COR-L47 (cell line): ENCODE measurements around the gene TOMM34.

Source experiments
- DNase-seq: peaks from one replicate; lab custom pipeline; 2025; lab: John Stamatoyannopoulos, UW

The TOMM34 gene

DNA sequence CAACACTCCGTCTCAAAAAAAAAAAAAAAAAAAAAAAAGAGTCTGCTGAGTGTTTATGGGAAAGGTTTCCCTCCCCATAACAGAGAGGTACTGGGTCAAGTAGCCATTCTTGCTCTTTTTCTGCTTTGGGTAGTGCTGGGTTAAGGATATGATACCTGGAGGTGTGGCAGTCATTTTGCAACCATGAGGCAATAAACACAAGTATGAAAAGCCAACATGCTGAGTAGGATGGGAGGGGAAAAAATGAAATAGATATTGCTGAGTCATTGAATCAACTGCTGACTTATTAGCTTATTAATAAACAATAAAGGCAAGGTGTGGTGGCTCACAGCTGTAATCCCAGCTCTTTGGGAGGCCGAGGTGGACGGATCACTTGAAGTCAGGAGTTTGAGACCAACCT lies 2.3 kb upstream of the TOMM34 start:
- DNase-seq: no peak

- no peak for DNase-seq
Measured at GRCh38 chr20:44961870-44962267, 1.7 kb upstream of the TOMM34 start.

DNA sequence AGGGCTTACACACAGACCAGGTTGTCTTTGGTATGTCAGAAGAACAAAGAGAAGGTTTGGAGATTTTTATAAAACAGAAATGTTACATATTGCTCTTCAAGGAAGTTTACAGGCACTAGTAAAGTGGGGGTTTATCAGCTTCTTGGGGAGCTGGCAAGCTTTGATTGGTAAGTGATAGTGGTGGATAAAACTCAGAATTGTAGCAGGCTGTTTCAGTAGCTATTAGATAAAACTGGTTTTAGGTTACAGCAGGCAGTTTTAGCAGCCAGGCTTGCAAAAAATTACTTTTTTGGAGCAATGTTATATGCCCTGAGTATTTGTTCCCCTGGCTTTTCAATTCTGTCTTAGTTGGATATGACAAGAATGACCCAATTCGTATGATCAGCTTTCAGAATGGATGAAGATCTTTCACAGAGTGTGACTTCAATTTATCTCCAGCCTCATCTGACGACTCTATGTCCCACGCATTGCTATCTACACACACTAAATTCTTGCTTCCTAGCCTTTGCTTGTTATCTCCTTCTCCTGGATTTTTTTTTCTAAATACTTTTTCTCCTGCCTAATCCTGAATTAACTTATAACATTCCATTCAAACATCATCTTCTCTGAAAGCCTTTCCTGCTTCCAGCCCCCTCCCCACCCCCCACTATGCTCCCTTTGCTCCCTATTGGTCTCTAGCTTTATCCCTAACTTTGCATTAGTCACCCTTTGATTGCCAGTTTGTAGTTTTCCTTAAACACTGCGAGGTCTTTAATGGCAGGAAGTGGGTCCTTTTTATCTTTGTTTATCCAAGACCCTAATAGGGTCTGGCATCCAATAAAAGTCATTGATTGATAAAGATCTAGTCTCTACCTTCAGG lies 1.0 kb upstream of the TOMM34 start:
- DNase-seq: no peak

DNA sequence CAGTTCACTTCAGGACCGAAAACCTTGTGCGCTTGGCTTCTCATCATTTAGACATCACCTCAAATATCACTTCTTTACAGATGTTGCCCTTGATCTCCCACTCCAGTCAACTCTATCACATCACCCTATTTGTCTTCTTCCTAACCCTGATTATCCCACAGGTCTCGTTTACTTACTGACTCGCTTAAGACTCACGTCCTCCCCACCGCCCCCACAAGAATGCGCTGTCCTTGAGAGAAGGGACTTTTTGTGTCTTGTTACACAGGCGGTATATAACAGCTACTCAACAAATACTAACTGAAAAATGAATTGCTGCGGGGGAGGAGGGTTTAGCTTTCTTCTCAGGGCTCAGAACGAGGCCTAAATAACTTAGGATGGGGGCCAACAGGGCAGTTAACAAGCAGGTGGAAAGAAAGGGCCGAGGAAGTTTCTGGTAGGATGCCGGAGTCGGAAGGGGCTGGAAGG lies 527 bp downstream of the TOMM34 start:
- no peak for DNase-seq

GRCh38 chr20:44959082-44959637 lies 1.0 kb downstream of the TOMM34 start:
- DNase-seq: no peak

GRCh38 chr20:44958276-44958675 lies 1.9 kb downstream of the TOMM34 start:
- no peak for DNase-seq

GRCh38 chr20:44956410-44956809 lies 3.8 kb downstream of the TOMM34 start:
- DNase-seq: no peak

- no peak for DNase-seq
Measured at GRCh38 chr20:44955270-44955669, 4.9 kb downstream of the TOMM34 start.

DNA sequence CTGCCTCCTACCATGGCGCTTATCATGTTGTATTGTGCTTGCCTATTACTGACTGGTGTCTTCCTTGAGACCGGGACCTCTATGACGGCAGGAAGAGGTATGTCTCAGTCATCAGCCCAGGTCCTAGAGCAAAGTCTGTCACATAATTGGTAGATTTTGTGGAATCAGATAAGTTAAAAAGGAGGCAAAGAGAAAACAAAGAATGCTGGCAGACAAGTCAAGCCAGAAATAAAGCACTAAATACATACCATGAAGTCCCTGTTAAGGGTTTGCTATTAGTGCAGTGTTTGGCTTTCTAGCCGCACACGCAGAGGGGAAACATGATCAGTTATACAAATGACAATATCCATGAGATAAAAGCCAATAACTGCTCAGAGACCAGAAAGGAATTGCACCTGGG lies 6.0 kb downstream of the TOMM34 start:
- no peak for DNase-seq

- DNase-seq: no peak
Measured at GRCh38 chr20:44952731-44953130, 7.5 kb downstream of the TOMM34 start.

- DNase-seq: no peak
Measured at GRCh38 chr20:44950368-44950767, 9.8 kb downstream of the TOMM34 start.

DNA sequence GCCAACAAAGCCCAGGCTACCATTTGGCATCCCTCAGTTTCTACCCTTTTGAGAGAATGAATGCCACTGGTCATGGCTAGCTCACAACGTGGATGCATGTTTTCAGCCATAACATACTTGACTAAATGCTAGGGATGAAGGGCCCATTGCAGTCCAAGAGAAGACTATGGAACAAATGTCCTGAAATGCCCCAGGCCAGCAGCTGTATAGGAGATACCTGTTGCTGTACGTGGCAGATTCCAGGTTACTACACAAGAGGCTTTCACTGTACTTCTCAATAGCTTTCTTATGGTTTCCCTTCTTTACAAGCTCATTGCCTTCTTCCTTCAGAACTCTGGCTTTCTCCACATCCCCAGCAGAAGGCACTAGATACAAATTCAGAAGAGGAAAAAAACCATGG lies 11.7 kb downstream of the TOMM34 start:
- no peak for DNase-seq

DNA sequence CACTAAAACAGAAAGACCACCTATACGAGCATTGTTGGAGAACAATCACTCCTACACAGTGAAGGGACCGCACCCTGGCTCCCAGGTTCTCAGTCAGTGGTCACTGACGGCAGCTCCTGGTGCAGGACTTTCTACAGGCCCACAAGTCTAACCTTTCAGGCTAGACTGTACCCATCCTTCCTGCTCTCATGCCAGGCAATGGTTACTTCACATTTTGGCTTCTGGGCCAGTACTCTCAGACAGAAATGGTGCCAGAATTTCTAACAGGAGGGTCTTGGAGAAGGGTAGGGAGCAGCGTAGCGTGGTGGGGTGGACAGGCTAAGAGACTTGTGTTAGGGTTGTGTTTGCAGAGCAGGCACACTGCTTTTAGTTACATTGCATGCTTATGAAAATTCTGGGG lies 12.1 kb downstream of the TOMM34 start:
- no peak for DNase-seq

DNA sequence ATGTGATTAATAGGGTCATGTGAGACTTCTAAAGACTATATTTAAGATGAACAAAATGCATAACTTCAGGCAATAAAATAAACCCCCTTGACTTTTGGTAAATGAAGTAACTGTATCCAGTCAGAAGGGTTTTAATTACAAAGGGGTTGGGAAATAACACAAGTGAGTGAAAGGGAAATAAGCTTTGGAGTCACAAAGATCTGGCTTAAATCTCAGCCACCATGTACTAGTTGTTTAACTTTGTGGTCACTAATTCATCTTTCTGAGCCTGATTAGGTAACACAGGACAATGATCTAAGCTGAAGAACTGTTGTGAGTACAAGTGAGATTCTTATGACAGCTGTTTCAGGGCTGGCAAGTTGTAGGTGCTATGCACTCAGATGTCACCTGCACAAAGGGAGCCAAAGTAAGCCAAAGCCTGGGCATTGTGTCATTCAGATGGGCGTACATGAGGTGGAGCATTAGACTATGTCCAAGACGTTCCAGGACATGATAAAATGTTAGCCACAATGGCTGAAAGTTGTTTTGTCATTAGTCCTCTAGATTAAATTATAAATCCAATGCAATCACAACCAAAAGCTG lies 13.8 kb downstream of the TOMM34 start:
- no peak for DNase-seq

GRCh38 chr20:44945261-44945660 lies 14.9 kb downstream of the TOMM34 start:
- no peak for DNase-seq

DNA sequence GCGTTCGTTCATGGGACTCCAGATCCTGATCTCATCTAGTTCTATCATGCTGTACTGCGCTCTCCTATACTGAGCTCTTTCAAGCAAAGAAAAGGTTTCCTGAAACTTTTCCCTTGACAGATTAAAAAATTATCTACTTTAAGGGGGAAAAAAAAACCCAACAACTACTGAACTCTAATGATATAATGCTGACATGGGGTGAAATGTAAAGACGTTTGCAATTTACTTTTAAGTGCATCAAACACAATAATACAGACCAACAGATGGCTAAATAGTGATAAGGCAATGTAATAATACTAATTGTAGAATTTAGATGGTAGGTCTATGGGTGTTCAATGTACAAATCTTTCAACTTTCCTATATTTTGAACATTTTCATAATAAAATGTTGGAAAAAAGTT lies 16.4 kb downstream of the TOMM34 start:
- DNase-seq: no peak

DNA sequence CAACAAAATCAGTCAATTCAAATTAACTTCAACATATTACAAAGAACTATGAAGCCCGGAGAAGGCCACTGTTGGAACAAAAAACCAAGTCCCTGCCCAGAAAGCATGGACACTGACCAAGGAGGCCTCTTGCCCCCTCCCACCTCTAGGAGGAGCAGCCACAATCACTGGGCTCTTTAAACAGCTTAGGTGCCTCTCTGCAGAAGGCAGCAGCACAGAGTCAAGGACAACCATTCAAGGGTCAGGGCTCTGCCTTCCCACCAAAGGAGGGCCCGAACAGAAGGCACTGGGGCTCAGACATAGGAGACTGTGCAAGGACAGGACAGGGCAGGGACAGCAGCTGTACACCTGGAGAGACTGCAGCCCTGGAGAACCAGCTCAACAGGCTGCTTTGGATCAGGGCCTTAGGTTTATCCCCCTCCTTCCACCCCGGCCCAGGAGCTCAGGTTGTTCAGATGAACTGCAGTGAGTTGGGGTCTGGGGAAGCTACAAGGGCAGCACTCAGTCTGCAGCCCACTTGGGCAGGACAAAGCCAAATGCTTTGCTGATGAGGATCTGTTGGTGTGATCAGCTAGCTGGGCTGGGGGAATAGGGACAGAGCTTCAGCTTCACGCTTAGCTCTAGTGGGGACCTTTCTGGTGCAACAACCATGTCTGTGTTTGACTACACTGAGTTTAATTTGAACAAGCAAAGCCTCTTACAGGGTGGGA lies 17.8 kb downstream of the TOMM34 start:
- DNase-seq: no peak

DNA sequence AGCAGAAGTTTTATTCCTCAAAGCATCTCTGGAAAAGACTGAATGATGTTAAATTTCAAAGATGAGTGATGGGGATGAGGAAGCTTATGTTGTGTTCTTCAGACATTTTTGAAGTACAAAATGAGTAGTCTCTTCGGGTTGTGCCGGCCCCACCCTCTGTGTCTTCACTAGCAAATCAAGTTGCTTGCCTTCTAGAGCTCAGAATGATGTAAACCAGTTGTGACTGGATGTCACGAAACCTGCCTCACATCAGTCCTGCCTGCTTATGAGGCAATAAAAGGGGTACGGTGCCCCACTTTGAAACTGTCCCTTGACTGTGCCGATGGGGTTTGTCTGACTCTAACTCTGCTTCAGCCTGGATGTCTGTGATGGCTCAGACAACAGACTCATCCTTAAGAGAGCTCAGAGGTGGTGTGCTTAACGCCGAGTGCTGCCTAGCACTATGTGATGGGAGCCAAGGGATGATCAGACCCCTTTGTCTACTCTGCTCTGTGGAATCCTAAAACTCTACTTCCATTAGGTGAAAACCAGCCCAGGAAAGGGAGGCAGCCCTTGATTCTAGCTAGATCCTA lies 19.0 kb downstream of the TOMM34 start:
- no peak for DNase-seq

DNA sequence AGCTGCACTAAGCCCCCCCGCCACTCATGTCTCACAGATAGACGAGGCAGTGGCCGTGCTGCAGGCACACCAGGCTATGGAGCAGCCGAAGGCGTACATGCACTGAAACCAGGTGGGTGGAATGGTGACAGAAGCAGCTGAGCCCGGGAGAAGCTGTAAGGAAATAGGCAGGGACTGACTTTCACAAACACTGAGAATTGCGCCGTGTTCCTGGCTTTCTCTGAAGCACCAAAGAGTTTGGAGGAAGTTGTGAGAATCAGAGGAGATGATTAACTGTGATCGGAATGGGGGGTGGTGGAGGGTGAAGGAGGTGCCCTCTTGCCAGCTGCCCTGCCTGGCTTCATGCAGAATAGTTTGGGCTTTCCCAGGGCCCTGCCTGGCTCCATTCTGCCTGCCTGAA lies 21.6 kb downstream of the TOMM34 start:
- DNase-seq: no peak

- DNase-seq: no peak
Measured at GRCh38 chr20:44936510-44936909, 23.7 kb downstream of the TOMM34 start.

- no peak for DNase-seq
Measured at GRCh38 chr20:44932916-44933315, 27.3 kb downstream of the TOMM34 start.

- no peak for DNase-seq
Measured at GRCh38 chr20:44931911-44932310, 28.3 kb downstream of the TOMM34 start.
